Stimulated activated CD4-positive, alpha-beta T cell treated with anti-CD3 and anti-CD28 coated beads, Interleukin-15, amount 100 ng/mL, for 1 hour (primary cell): ENCODE measurements around the gene ADCY5.

Source experiments
- DNase-seq, 2 donors: peaks; one replicate each; pipeline ENCODE4 v3.0.0-alpha.2; 2020; ENCODE audit warnings: low read depth in 1 of 2, low spot score in 1 of 2

The ADCY5 gene

GRCh38 chr3:123344907-123345594 lies 103.8 kb downstream of the ADCY5 start:
- DNase-seq = no peak

GRCh38 chr3:123344175-123344906 lies 104.5 kb downstream of the ADCY5 start:
- DNase-seq = no peak

- DNase-seq = no peak
Observed at GRCh38 chr3:123343296-123344174, 105.4 kb downstream of the ADCY5 start.

- no peak for DNase-seq
Observed at GRCh38 chr3:123342631-123343080, 106.2 kb downstream of the ADCY5 start.

- DNase-seq = no peak
Observed at GRCh38 chr3:123341871-123342630, 106.8 kb downstream of the ADCY5 start.

GRCh38 chr3:123340336-123340735 lies 108.6 kb downstream of the ADCY5 start:
- no peak for DNase-seq

GRCh38 chr3:123339302-123339701 lies 109.6 kb downstream of the ADCY5 start:
- DNase-seq = no peak

GRCh38 chr3:123338620-123339061 lies 110.2 kb downstream of the ADCY5 start:
- DNase-seq = no peak

- DNase-seq = no peak
Observed at GRCh38 chr3:123337948-123338619, 110.8 kb downstream of the ADCY5 start.

GRCh38 chr3:123337226-123337625 lies 111.7 kb downstream of the ADCY5 start:
- no peak for DNase-seq

- DNase-seq = no peak
Observed at GRCh38 chr3:123336441-123336851, 112.4 kb downstream of the ADCY5 start.

- no peak for DNase-seq
Observed at GRCh38 chr3:123336001-123336400, 112.9 kb downstream of the ADCY5 start.

GRCh38 chr3:123335007-123335670 lies 113.8 kb downstream of the ADCY5 start:
- DNase-seq = no peak

- DNase-seq = no peak
Observed at GRCh38 chr3:123334056-123334455, 114.8 kb downstream of the ADCY5 start.

- no peak for DNase-seq
Observed at GRCh38 chr3:123333401-123333800, 115.5 kb downstream of the ADCY5 start.

- no peak for DNase-seq
Observed at GRCh38 chr3:123332124-123332641, 116.7 kb downstream of the ADCY5 start.

- no peak for DNase-seq
Observed at GRCh38 chr3:123331651-123332050, 117.2 kb downstream of the ADCY5 start.

GRCh38 chr3:123331006-123331405 lies 117.9 kb downstream of the ADCY5 start:
- no peak for DNase-seq

GRCh38 chr3:123330441-123330991 lies 118.4 kb downstream of the ADCY5 start:
- no peak for DNase-seq
